ENCODE measurements around the gene VSX2.
"Not testable (repeated sequence)": the region's sequence is repeated elsewhere in the genome, so short reads cannot be mapped to it uniquely, and the experiment has no call there.

Gene VSX2

DNA sequence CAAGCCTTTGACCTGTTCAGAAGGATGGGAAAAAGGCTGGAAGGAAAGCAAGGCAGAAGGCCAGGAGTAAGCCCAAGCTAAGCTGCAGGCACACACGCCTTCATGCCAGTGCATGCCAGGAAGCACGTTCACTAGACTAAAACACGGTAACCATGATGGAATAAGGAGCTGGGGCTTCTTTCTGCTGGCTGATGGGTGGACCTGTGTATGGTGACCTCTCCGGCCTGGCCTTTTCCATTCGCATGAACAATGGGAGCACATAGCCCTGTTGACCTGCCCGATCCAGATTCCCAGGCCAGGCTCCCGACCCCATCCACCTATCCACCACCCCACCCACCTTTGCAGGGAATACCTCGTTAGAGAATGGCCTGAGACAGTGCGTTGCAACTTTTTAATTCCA, 22.8 kb downstream of the VSX2 start:
- no peak for DNase-seq (ENCODE audit: low spot score)
- TF ChIP-seq, protein P1, sequence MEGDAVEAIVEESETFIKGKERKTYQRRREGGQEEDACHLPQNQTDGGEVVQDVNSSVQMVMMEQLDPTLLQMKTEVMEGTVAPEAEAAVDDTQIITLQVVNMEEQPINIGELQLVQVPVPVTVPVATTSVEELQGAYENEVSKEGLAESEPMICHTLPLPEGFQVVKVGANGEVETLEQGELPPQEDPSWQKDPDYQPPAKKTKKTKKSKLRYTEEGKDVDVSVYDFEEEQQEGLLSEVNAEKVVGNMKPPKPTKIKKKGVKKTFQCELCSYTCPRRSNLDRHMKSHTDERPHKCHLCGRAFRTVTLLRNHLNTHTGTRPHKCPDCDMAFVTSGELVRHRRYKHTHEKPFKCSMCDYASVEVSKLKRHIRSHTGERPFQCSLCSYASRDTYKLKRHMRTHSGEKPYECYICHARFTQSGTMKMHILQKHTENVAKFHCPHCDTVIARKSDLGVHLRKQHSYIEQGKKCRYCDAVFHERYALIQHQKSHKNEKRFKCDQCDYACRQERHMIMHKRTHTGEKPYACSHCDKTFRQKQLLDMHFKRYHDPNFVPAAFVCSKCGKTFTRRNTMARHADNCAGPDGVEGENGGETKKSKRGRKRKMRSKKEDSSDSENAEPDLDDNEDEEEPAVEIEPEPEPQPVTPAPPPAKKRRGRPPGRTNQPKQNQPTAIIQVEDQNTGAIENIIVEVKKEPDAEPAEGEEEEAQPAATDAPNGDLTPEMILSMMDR (IDR thresholded peaks at IDR 0.05; ENCODE audit: extremely low read depth, insufficient read depth, missing control alignments) = no peak
- in situ Hi-C loops (cut with MboI; ENCODE audit: low pct_unique_long_range_greater_than_20kb, low sequenced_read_pairs, unreplicated experiment) = no loop called here

DNA sequence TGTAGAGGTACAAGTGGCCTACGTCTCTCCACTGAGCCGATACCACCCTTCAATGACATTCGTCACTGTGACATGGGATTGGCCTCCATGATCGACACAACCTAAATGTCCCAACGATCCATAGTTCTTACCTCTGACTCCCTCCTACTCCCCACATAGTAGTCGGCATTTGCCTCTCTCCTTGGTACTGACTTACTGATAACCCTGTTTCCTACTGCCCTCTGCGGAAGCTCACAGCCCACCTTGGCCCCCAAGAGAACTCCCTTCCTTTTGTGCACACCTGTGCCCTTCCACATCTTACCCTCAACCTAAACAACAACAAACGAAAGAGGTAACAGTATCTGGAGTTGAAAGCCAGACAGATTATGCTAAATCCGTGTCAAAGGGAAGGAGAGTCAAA, 23.9 kb downstream of the VSX2 start:
- in situ Hi-C loops (cut with MboI; ENCODE audit: low pct_unique_long_range_greater_than_20kb, low sequenced_read_pairs, unreplicated experiment) = no loop called here
- TF ChIP-seq, protein P1 (IDR thresholded peaks at IDR 0.05; ENCODE audit: extremely low read depth, insufficient read depth, missing control alignments) = no peak
- DNase-seq (ENCODE audit: low spot score) = no peak

DNA sequence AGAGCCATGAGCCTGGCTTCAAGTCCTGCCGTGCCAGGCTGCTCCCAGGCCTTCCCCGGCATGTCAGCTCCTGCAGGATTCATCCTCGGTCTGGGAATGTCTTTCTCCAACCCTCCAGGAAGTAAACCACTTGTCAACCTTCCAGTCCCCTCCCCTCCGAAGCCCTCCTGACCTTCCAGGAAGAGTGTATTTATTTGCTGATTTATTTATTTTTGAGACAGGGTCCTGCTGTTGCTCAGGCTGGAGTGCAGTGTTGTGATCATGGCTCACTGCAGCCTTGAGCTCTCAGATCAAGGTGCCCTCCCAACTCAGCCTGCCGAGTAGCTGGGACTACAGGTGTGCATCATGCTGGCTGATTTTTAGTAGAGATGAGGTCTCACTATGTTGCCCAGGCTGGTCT, 24.7 kb downstream of the VSX2 start:
- in situ Hi-C loops (cut with MboI; ENCODE audit: low pct_unique_long_range_greater_than_20kb, low sequenced_read_pairs, unreplicated experiment) = no loop called here
- TF ChIP-seq, protein P1 (IDR thresholded peaks at IDR 0.05; ENCODE audit: extremely low read depth, insufficient read depth, missing control alignments) = no peak
- no peak for DNase-seq (ENCODE audit: low spot score)

DNA sequence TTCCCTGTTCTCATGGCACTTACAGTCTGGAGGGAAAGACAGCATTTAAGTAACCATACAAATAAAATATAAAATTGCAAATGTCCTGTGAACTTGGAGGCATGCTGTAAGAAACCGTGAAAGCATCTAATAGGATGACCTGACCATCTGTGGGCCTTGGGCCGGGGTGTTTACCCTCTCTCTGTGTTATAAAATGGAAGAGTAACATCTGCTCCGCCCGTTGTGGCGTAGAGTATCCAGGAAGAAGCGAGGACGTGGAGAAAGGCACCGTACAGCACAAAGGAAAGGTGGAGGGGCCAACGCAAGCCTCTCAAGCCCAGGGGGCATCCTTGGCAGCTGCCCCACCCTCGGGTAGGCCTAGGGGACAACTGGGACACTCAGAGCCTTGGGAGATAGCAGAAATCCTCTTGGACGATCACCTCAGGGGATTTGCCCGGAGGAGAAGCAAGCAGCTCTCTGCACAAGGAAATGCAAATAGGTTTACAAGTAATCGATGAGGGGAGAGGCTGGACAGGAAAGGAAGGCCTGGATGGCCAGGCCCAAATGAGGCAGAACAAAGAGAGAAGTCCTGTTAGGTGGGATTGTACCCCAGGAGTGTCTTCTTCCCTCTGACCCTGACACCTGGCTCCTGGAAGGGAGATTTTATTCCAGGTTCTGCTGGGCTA, 26.2 kb downstream of the VSX2 start:
- no peak for DNase-seq (ENCODE audit: low spot score)
- in situ Hi-C loops (cut with MboI; ENCODE audit: low pct_unique_long_range_greater_than_20kb, low sequenced_read_pairs, unreplicated experiment) = no loop called here
- TF ChIP-seq, protein P1 (IDR thresholded peaks at IDR 0.05; ENCODE audit: extremely low read depth, insufficient read depth, missing control alignments) = no peak

DNA sequence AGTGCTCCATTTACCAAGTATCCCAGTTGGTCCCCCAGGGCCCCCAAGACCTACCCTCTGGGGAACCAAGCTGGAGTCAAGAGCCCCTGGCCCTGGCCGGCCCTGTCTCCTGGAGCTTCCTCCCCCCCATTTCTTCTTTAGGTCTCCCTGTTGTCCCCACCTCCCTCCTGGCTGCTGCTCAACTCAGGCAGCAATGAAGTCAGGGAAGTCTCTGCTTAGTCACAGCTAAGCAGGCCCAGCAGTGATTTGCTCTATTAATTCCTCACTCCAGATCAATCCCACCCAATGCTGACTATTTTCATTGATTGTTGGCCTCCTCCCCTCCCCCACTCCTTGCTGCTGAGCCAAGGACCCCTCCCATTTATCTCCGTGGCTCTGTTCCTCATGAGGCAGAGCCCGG, 28.3 kb downstream of the VSX2 start:
- no peak for DNase-seq (ENCODE audit: low spot score)
- TF ChIP-seq, protein P1 (IDR thresholded peaks at IDR 0.05; ENCODE audit: extremely low read depth, insufficient read depth, missing control alignments) = no peak
- in situ Hi-C loops (cut with MboI; ENCODE audit: low pct_unique_long_range_greater_than_20kb, low sequenced_read_pairs, unreplicated experiment) = no loop called here

DNA sequence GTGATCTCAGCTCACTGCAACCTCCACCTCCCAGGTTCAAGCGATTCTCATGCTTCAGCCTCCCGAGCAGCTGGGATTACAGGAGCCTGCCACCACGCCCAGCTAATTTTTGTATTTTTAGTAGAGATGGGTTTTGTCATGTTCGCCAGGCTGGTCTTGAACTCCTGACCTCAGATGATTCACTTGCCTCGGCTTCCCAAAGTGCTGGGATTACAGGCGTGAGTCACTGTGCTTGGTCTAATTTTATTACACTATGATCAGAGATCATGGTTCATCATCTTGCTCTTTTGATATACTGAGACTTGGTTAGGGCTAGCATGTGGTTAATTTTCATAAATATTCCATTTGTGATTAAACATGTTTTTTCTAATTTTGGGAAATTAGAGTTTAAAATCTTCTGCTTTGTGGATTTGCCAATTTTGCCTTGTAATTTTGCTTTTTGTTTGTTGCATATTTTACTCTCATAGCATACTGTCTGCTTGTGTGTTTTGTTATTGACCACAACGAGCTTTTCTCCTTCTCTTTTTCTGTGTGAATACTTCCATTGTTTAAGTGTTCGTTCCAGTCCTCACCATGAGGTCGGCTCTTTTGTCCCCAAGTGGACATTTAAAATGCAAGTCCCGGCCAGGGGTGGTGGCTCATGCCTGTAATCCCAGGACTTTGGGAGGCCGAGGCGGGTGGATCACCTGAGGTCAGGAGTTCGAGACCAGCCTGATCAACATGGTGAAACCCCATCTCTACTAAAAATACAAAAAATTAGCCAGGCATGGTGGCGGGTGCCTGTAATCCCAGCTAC, 31.3 kb downstream of the VSX2 start:
- in situ Hi-C loops (cut with MboI; ENCODE audit: low pct_unique_long_range_greater_than_20kb, low sequenced_read_pairs, unreplicated experiment); DNase-seq (ENCODE audit: low spot score): not testable (repeated sequence)

DNA sequence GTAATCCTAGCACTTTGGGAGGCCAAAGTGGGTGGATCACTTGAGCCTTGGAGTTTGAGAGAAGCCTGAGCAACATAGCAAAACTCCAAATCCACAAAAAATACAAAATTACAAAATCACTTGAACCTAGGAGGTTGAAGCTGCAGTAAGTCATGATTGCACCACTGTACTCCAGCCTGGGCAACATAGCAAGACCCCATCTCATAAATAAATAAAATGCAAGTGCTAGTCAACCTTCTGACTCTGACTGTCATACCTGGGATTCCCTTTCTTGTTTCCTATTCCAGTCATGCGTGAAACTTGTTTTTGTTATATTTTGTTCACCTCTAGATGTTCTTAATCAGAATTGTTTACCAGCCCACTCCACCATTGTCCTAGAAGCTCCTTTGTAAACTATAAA, 32.1 kb downstream of the VSX2 start:
- DNase-seq (ENCODE audit: low spot score) = no peak
- TF ChIP-seq, protein P1 (IDR thresholded peaks at IDR 0.05; ENCODE audit: extremely low read depth, insufficient read depth, missing control alignments) = no peak
- in situ Hi-C loops (cut with MboI; ENCODE audit: low pct_unique_long_range_greater_than_20kb, low sequenced_read_pairs, unreplicated experiment) = no loop called here

Measured in GM13977 (cell line).